HCT116 (cell line): Measurements from ENCODE around the gene CTBP2. TPM values are rescaled to one million over a fixed set of nuclear protein-coding genes. Genes with fewer than 3 reads are reported as not detected.
A peak's percentile ranks its signal among the peaks of the same experiment; 100 is the strongest.

Experiments used
- ATAC-seq: fragments of 200-7000 bp; cut with Tn5 transposase; 2 replicates; pipeline ENCODE4 v1.9.1; 2020; ENCODE audit warnings: mild to moderate bottlenecking, moderate library complexity
- BruUV-seq: library from RNA; stranded (reverse); fragments of 400-500 nt; replicated peaks from 2 replicates; lab custom pipeline; 2021; lab: Mats Ljungman, UMichigan
- CTCF ChIA-PET: fragments of 300-600 bp; sonication (Branson Sonifier 250); formaldehyde crosslinking; loops from one replicate; lab custom pipeline; 2021; ENCODE audit warnings: antibody characterized with exemption; lab: Charles Lee
- POLR2A ChIA-PET: fragments of 300-600, 350-600 bp; sonication (Branson Sonifier 250); formaldehyde crosslinking; loops from one replicate; lab custom pipeline; 2021; ENCODE audit warnings: antibody characterized with exemption; lab: Charles Lee
- RAD21 ChIA-PET, 2 experiments: fragments of 300-600 bp; sonication (Branson Sonifier 250); formaldehyde crosslinking; loops; one replicate each; lab custom pipeline; 2023; ENCODE audit warnings: low total read pairs in 2 of 2; ENCODE audit not compliant: uncharacterized antibody in 2 of 2, unreplicated experiment in 2 of 2, low non-redundant PET in 1 of 2; lab: Charles Lee
- DNase-seq: peaks from one replicate; pipeline ENCODE4 v3.0.0-alpha.2; 2010; ENCODE audit warnings: low read depth, low spot score
- H2AFZ ChIP-seq: fragments of 200-600 bp; shearing (Covaris generic), sonication (generic); 2 replicates; pipeline ENCODE4 v1.6.1; 2017; ENCODE audit warnings: low read depth, mixed run types, mixed read lengths, antibody characterized with exemption, low read length; ENCODE audit not compliant: poor library complexity, severe bottlenecking
- H3K27ac ChIP-seq: 2 replicates; pipeline ENCODE4 v1.5.1; 2012; ENCODE audit warnings: low read depth, low read length
- H3K27me3 ChIP-seq: fragments of 200-600 bp; sonication (generic); 2 replicates; pipeline ENCODE4 v1.6.1; 2016; ENCODE audit warnings: mixed run types, low read length, mixed read lengths; ENCODE audit not compliant: insufficient read depth
- H3K36me3 ChIP-seq, 2 experiments: fragments of 200-500 bp in 1 of 2; fragments of 200-600 bp in 1 of 2; sonication (Bioruptor generic) in 1 of 2; sonication (generic) in 1 of 2; 2 replicates each; pipeline versions ENCODE4 v1.5.1 to v1.6.1; 2014 to 2016; ENCODE audit warnings: low read length in 2 of 2, inconsistent platforms in 1 of 2, mixed read lengths in 1 of 2, mixed run types in 1 of 2; ENCODE audit not compliant: insufficient read depth in 2 of 2, control insufficient read depth in 1 of 2
- H3K4me1 ChIP-seq, 2 experiments: fragments of 200-600 bp in 1 of 2; sonication (generic) in 1 of 2; 2 replicates each; pipeline versions ENCODE4 v1.5.1 to v1.6.1; 2012 to 2017; ENCODE audit warnings: low read length in 2 of 2, inconsistent platforms in 1 of 2, mild to moderate bottlenecking in 1 of 2, mixed read lengths in 1 of 2, mixed run types in 1 of 2, moderate library complexity in 1 of 2; ENCODE audit not compliant: insufficient read depth in 2 of 2, control insufficient read depth in 1 of 2
- H3K4me2 ChIP-seq: fragments of 200-600 bp; sonication (generic); 2 replicates; pipeline ENCODE4 v1.6.1; 2017; ENCODE audit warnings: mixed run types, low read length, mixed read lengths
- H3K4me3 ChIP-seq, 2 experiments: fragments of 200-600 bp in 1 of 2; sonication (generic) in 1 of 2; replicated peaks in 1 of 2; 2 replicates each; pipeline ENCODE4 v1.5.1; 2011 to 2016; ENCODE audit warnings: low read length in 2 of 2, control low read depth in 1 of 2, low read depth in 1 of 2, mild to moderate bottlenecking in 1 of 2, mixed read lengths in 1 of 2, mixed run types in 1 of 2
- H3K79me2 ChIP-seq: fragments of 200-600 bp; sonication (generic); 2 replicates; pipeline ENCODE4 v1.6.1; 2017; ENCODE audit warnings: mild to moderate bottlenecking, mixed run types, low read length, moderate library complexity, mixed read lengths; ENCODE audit not compliant: insufficient read depth
- H3K9ac ChIP-seq: fragments of 200-600 bp; sonication (generic); 2 replicates; pipeline ENCODE4 v1.6.1; 2016; ENCODE audit warnings: low read length, mixed read lengths
- H3K9me2 ChIP-seq: fragments of 200-600 bp; sonication (generic), shearing (Covaris generic); 2 replicates; pipeline ENCODE4 v1.6.1; 2017; ENCODE audit warnings: mixed run types, mild to moderate bottlenecking, moderate library complexity; ENCODE audit not compliant: insufficient read depth
- H3K9me3 ChIP-seq, 2 experiments: fragments of 200-500 bp in 1 of 2; fragments of 200-600 bp in 1 of 2; sonication (Bioruptor generic) in 1 of 2; sonication (generic) in 1 of 2; 2 replicates each; pipeline ENCODE4 v1.6.1; 2014 to 2017; ENCODE audit warnings: low read length in 2 of 2, mixed read lengths in 2 of 2, inconsistent platforms in 1 of 2, low read depth in 1 of 2, mild to moderate bottlenecking in 1 of 2, mixed run types in 1 of 2, moderate library complexity in 1 of 2; ENCODE audit not compliant: control insufficient read depth in 1 of 2, insufficient read depth in 1 of 2
- H4K20me1 ChIP-seq: fragments of 200-600 bp; sonication (generic), shearing (Covaris generic); 2 replicates; pipeline ENCODE4 v1.6.1; 2017; ENCODE audit warnings: mixed run types, mild to moderate bottlenecking, moderate library complexity; ENCODE audit not compliant: insufficient read depth
- EGR1 ChIP-seq: IDR thresholded peaks from 2 replicates; pipeline ENCODE4 v1.6.1; 2012; ENCODE audit warnings: low read depth
- ELF1 ChIP-seq: IDR thresholded peaks from 2 replicates; pipeline ENCODE4 v1.6.1; 2012; ENCODE audit warnings: low read depth, borderline replicate concordance
- JUND ChIP-seq: IDR thresholded peaks from 2 replicates; pipeline ENCODE4 v1.6.1; 2012
- POLR2A ChIP-seq: IDR thresholded peaks from 2 replicates; pipeline ENCODE4 v1.7.0; 2011; ENCODE audit warnings: borderline replicate concordance; ENCODE audit not compliant: insufficient read depth, insufficient read length; ENCODE audit errors: extremely low read depth
- POLR2AphosphoS5 ChIP-seq: IDR thresholded peaks from 2 replicates; pipeline ENCODE4 v1.6.1; 2011; ENCODE audit warnings: mild to moderate bottlenecking, low read depth, low read length, moderate library complexity
- RAD21 ChIP-seq: IDR thresholded peaks from 2 replicates; pipeline ENCODE4 v1.6.1; 2012; ENCODE audit warnings: low read depth, mild to moderate bottlenecking
- SIN3A ChIP-seq: IDR thresholded peaks from 2 replicates; pipeline ENCODE4 v1.6.1; 2012; ENCODE audit warnings: low read depth
- SRF ChIP-seq: IDR thresholded peaks from 2 replicates; pipeline ENCODE4 v1.6.1; 2012; ENCODE audit warnings: low read depth
- ZFX ChIP-seq: fragments of 450-650 bp; IDR thresholded peaks from 2 replicates; pipeline ENCODE4 v1.6.1; 2017
- intact Hi-C: fragments of 100-400 bp; cut with micrococcal nuclease; formaldehyde crosslinking; loops from 2 replicates; pipeline ENCODE4 v1.10.0; 2022
- total RNA-seq: library from RNA; stranded (reverse); gene quantifications from one replicate; pipeline ENCODE4 v1.2.1, GENCODE V29; 2021; ENCODE audit not compliant: unreplicated experiment
- TF ChIP-seq, protein P1 (sequence below), 3 experiments: fragments of 200-600 bp in 1 of 3; sonication (generic) in 1 of 3; IDR thresholded peaks in 2 of 3; conservative IDR thresholded peaks in 1 of 3; 2 replicates each; pipeline ENCODE4 v1.5.1; 2012 to 2017; ENCODE audit warnings: low read depth in 2 of 3, low read length in 2 of 3, antibody characterized with exemption in 1 of 3, borderline replicate concordance in 1 of 3, control low read depth in 1 of 3, mild to moderate bottlenecking in 1 of 3, mixed read lengths in 1 of 3, mixed run types in 1 of 3, moderate library complexity in 1 of 3; ENCODE audit not compliant: insufficient read depth in 1 of 3
- TF ChIP-seq, protein P2 (sequence below): IDR thresholded peaks from 2 replicates; pipeline ENCODE4 v1.6.1; 2012; ENCODE audit warnings: low read depth
- TF ChIP-seq, protein P3 (sequence below): IDR thresholded peaks from 2 replicates; pipeline ENCODE4 v1.6.1; 2011; ENCODE audit warnings: mild to moderate bottlenecking, low read length, moderate library complexity; ENCODE audit not compliant: insufficient replicate concordance; ENCODE audit errors: extremely low read depth
- TF ChIP-seq, protein P4 (sequence below): IDR thresholded peaks from 2 replicates; pipeline ENCODE4 v1.6.1; 2012

The CTBP2 gene
- total RNA-seq, 1 experiment from 2014 or later = 144 TPM

DNA sequence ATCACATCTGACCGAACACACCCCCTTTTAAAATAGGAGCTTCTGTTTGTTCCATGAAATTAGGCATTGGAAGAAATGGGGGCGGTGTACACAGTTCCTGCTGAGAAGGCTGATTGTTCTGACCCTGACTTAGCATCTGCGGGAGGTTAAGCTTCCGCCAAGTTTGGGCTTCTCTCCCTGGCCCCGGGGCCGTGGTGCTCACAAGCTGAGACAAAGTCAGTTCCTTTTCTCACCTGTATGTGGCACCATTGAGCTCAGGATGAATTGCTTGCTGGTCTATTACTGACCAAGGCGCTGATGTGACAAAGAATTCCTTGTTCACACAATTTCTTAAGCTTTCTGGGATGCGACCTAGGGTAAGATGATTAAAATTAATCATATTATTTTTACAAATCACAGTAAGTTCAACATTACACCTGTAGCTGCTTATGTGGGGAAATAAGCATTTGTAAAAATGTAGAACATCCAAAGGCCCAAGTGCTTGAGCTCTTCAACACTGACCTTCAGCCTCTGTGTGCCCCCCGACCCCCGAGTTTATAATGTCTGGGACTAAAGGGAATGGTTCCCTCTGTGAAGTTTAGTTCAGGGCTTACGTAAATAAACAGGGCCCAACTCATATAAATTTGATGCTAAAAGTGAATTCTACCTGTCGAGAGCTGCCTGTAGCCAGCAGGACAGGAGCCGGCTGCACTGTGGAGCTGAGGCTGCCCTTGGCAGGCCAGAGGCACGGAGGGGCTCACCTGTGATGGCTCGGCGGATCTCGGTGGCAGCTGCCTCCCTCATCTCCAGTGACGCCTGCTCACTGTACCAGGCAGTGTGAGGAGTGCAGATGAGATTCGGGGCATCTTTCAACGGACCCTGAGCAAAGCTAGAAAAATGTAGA, 167.7 kb downstream of the CTBP2 start:
- Histone ChIP-seq H4K20me1 (peaks cover 10% of the 10 kb centered on the region; the same call in 1 of the 2 replicates), H2AFZ (no peak overlapping the region), H3K9me3 (no peaks in the 10 kb centered on the region), H3K4me1 (no peaks in the 10 kb centered on the region), H3K79me2 (no peaks in the 10 kb centered on the region), H3K27ac (no peak overlapping the region), H3K9me2 (no peaks in the 10 kb centered on the region), H3K36me3 (peaks cover 58 to 60% of the 10 kb centered on the region in 2 experiments), H3K9ac (no peak overlapping the region), H3K27me3 (no peaks in the 10 kb centered on the region), H3K4me2 (no peak overlapping the region), H3K4me3 (no peak overlapping the region)
- BruUV-seq = no TSS peak
- TF ChIP-seq, protein P1, sequence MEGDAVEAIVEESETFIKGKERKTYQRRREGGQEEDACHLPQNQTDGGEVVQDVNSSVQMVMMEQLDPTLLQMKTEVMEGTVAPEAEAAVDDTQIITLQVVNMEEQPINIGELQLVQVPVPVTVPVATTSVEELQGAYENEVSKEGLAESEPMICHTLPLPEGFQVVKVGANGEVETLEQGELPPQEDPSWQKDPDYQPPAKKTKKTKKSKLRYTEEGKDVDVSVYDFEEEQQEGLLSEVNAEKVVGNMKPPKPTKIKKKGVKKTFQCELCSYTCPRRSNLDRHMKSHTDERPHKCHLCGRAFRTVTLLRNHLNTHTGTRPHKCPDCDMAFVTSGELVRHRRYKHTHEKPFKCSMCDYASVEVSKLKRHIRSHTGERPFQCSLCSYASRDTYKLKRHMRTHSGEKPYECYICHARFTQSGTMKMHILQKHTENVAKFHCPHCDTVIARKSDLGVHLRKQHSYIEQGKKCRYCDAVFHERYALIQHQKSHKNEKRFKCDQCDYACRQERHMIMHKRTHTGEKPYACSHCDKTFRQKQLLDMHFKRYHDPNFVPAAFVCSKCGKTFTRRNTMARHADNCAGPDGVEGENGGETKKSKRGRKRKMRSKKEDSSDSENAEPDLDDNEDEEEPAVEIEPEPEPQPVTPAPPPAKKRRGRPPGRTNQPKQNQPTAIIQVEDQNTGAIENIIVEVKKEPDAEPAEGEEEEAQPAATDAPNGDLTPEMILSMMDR (IDR thresholded peaks at IDR 0.05 in 2 of 3, conservative IDR thresholded peaks at IDR 0.05 in 1 of 3; ENCODE audit: borderline replicate concordance in 1 of 3, insufficient read depth in 1 of 3, low read depth in 2 of 3, low read length in 2 of 3) = peak; percentile 49 to 68 (median 66); a peak in 5 of 6 replicates
- TF ChIP-seq RAD21 (peak; percentile 78), JUND (no peak), SRF (no peak), EGR1 (no peak), ZFX (no peak), POLR2AphosphoS5 (no peak), ELF1 (no peak), POLR2A (no peak), SIN3A (no peak)
- TF ChIP-seq, protein P2, sequence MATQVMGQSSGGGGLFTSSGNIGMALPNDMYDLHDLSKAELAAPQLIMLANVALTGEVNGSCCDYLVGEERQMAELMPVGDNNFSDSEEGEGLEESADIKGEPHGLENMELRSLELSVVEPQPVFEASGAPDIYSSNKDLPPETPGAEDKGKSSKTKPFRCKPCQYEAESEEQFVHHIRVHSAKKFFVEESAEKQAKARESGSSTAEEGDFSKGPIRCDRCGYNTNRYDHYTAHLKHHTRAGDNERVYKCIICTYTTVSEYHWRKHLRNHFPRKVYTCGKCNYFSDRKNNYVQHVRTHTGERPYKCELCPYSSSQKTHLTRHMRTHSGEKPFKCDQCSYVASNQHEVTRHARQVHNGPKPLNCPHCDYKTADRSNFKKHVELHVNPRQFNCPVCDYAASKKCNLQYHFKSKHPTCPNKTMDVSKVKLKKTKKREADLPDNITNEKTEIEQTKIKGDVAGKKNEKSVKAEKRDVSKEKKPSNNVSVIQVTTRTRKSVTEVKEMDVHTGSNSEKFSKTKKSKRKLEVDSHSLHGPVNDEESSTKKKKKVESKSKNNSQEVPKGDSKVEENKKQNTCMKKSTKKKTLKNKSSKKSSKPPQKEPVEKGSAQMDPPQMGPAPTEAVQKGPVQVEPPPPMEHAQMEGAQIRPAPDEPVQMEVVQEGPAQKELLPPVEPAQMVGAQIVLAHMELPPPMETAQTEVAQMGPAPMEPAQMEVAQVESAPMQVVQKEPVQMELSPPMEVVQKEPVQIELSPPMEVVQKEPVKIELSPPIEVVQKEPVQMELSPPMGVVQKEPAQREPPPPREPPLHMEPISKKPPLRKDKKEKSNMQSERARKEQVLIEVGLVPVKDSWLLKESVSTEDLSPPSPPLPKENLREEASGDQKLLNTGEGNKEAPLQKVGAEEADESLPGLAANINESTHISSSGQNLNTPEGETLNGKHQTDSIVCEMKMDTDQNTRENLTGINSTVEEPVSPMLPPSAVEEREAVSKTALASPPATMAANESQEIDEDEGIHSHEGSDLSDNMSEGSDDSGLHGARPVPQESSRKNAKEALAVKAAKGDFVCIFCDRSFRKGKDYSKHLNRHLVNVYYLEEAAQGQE = no peak
- TF ChIP-seq, protein P3, sequence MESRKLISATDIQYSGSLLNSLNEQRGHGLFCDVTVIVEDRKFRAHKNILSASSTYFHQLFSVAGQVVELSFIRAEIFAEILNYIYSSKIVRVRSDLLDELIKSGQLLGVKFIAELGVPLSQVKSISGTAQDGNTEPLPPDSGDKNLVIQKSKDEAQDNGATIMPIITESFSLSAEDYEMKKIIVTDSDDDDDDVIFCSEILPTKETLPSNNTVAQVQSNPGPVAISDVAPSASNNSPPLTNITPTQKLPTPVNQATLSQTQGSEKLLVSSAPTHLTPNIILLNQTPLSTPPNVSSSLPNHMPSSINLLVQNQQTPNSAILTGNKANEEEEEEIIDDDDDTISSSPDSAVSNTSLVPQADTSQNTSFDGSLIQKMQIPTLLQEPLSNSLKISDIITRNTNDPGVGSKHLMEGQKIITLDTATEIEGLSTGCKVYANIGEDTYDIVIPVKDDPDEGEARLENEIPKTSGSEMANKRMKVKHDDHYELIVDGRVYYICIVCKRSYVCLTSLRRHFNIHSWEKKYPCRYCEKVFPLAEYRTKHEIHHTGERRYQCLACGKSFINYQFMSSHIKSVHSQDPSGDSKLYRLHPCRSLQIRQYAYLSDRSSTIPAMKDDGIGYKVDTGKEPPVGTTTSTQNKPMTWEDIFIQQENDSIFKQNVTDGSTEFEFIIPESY = no peak
- TF ChIP-seq, protein P4, sequence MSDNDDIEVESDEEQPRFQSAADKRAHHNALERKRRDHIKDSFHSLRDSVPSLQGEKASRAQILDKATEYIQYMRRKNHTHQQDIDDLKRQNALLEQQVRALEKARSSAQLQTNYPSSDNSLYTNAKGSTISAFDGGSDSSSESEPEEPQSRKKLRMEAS = no peak
- CTCF ChIA-PET = interaction anchor here (0.7 to 2.4 kb wide), 19 partner anchors 11 to 831 kb away, joined by 3 to 17 read pairs (median 4); partner anchors contain the start of genes BCCIP and UROS
- RAD21 ChIA-PET = interaction anchor here (0.8 to 1.4 kb wide), 4 partner anchors 55 to 637 kb away, joined by 3 to 6 read pairs (median 3); no protein-coding TSS in a partner anchor
- POLR2A ChIA-PET = no interaction called here
- DNase-seq (peak; percentile 43), ATAC-seq (peak; percentile 86)
- intact Hi-C loops = loop anchor here (1.0 to 10.0 kb wide), 3 partner anchors 153 to 635 kb away; no protein-coding TSS in a partner anchor
